Activated naive CD4-positive, alpha-beta T cell treated with anti-CD3 and anti-CD28 coated beads for 36 hours (primary cell): ENCODE results near the gene NUP62. TPM values are rescaled to one million over a fixed set of nuclear protein-coding genes. Genes with fewer than 3 reads are reported as not detected.

ENCODE experiments used
- CTCF ChIA-PET: fragments of 350-600 bp; sonication (Branson Sonifier 250); formaldehyde crosslinking; loops from one replicate; lab custom pipeline; 2021; ENCODE audit warnings: antibody characterized with exemption; lab: Charles Lee
- DNase-seq: peaks from one replicate; pipeline ENCODE4 v3.0.0-alpha.2; 2020
- H3K27ac Mint-ChIP-seq: one replicate; pipeline ENCODE4 v1.8.0; 2021; ENCODE audit warnings: mild to moderate bottlenecking, mixed read lengths
- H3K27me3 Mint-ChIP-seq: one replicate; pipeline ENCODE4 v1.8.0; 2021; ENCODE audit warnings: low read depth, mixed read lengths
- H3K36me3 Mint-ChIP-seq: one replicate; pipeline ENCODE4 v1.8.0; 2021; ENCODE audit warnings: low read depth, mixed read lengths
- H3K4me1 Mint-ChIP-seq: one replicate; pipeline ENCODE4 v1.8.0; 2021; ENCODE audit warnings: low read depth, mixed read lengths
- H3K4me3 Mint-ChIP-seq: one replicate; pipeline ENCODE4 v1.8.0; 2021; ENCODE audit warnings: mild to moderate bottlenecking, moderate library complexity, mixed read lengths
- H3K9me3 Mint-ChIP-seq: one replicate; pipeline ENCODE4 v1.8.0; 2021; ENCODE audit warnings: mixed read lengths
- intact Hi-C: fragments of 100-400 bp; cut with micrococcal nuclease; formaldehyde crosslinking; loops from one replicate; pipeline ENCODE4 v1.15.1; 2023
- total RNA-seq, 2 experiments: library from RNA; stranded (reverse); gene quantifications; one replicate each; pipeline ENCODE4 v1.2.3, GENCODE V29; 2021

NUP62 gene
- total RNA-seq, 2 experiments from 2014 or later, result 89.2 to 92.5 TPM

DNA sequence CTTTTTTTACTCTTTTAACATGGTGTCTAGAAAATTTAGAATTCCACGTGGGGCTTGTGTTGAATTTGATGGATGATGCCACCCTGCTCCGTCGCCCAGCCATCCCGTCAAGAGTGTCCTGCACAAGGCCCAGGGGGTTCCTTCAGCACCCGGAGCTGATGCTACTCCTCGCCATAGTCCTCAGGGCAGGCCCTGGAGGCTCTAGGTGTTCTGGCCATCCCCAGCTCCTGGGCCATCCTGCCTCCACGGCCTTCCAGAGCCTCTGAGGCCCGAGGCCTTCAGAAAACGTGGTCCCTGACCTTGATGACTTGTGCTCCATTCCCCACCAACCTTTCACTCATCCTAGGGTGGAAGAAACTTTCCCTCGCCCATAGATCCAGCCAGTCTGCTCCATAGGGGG, 55.5 kb downstream of the NUP62 start:
- Mint-ChIP-seq H3K4me1 (peaks cover 32% of the 10 kb centered on the region), H3K9me3 (no peaks in the 10 kb centered on the region), H3K36me3 (peaks cover 6% of the 10 kb centered on the region), H3K4me3 (no peak overlapping the region), H3K27me3 (no peaks in the 10 kb centered on the region), H3K27ac (no peak overlapping the region)
- CTCF ChIA-PET, result no interaction called here
- no peak for DNase-seq
- intact Hi-C loops, result loop anchor here (10.0 kb wide), 1 partner anchor 539 kb away; the partner anchor contains the start of gene CD37

DNA sequence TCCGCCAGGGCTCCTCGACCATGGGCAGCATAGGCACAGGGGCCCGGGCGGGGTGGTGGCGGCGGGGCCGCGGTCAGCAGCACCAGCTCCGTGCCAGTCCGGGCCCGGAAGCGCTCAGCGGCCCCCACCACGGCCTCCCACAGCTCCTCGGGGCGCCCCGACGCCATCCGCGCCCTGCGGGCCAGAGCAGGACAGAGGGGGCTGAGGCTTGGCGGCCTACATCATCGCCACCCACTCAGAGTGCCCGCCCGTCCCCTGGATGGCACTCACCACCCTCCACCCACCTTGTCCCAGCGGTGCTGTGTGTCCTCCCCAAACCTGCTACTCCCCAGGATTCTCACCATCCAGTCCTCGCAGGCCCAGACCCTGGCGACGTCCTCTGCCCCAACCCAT, 56.2 kb downstream of the NUP62 start:
- CTCF ChIA-PET, result no interaction called here
- Mint-ChIP-seq H3K27me3 (no peaks in the 10 kb centered on the region), H3K36me3 (peaks cover 7% of the 10 kb centered on the region), H3K9me3 (no peaks in the 10 kb centered on the region), H3K4me3 (no peak overlapping the region), H3K4me1 (peaks cover 30% of the 10 kb centered on the region), H3K27ac (no peak overlapping the region)
- DNase-seq, result no peak
- intact Hi-C loops, result loop anchor here (10.0 kb wide), 1 partner anchor 538 kb away; the partner anchor contains the start of gene CD37

DNA sequence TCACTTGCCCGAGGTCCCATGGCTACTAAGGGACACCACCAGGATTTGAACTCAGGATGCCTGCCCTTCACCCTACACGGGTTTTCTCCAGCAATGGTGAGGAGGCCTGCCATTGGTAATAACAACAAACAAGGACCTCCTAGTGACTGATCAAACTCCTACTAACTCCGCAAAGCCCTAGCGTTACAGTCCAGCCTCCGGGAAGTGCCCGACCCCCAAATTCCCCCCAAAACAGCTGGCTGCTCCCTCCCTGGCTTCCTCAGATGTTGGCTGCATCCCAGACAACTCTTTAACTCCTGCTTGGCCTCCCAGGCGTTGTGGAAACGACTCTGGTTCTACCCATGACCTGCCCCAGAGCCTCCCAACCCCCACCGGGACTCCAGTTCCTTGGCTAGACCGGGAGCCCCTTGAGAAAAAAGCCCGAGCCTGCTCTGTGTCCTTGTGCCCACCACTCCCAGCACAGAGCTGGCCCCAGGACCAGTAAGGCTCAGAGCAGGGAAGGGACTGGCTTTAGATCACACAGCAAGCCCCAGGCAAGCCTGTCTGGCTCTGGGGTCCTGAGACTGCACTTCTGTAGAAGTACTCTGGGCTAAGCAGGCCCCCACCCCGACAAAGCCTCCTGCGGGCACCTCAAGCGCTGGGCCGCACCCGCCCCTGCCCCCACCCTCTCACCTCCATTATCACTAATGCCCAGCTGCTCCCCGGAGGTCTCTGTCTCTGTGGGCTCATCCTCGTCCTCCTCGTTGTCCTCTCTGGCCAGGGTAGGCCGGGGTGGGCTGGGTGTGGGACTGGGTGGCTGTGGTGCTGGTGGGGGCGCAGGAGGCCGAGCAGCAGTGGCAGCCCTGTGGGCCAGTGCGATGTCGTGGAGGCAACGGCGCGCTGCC, 56.8 kb downstream of the NUP62 start:
- H3K9me3 Mint-ChIP-seq, result no peaks in the 10 kb centered on the region
- H3K36me3 Mint-ChIP-seq, result peaks cover 5% of the 10 kb centered on the region
- H3K4me1 Mint-ChIP-seq, result peaks cover 32% of the 10 kb centered on the region
- intact Hi-C loops, result loop anchor here (10.0 kb wide), 1 partner anchor 538 kb away; the partner anchor contains the start of gene CD37
- no peak overlapping the region for H3K27ac Mint-ChIP-seq
- no peak for DNase-seq
- H3K27me3 Mint-ChIP-seq, result no peaks in the 10 kb centered on the region
- CTCF ChIA-PET, result no interaction called here
- no peak overlapping the region for H3K4me3 Mint-ChIP-seq

DNA sequence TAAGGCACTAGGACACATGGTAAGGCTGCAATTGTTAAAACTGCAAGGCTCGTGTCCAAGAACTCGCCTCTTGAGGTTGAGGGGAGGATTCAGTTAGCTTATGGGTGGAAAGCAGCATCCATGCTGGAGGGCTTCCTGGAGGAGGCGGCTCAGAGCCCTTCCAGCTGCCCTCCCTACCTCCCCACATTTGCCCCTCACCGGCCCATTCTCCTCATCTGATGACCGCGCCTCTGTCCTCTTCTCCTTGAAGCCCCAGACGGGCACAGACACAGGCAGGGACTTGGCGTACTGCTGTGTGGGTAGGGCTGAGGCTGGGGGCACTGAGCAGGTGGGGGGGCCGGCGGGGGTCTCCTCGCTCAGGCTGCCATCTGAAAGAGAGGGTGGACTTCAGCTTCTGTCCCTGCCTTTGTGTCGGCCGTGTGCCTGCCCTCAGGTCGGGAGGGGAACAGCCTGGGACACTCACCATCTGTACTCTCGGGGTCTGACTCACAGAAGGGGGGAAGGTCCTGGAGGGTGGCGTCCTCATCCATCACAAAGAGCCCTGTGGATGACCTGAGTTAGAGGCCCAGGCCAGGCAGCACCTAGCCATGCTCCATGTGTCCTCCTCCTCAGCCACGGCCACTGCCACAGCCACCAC, 57.8 kb downstream of the NUP62 start:
- Mint-ChIP-seq H3K9me3 (no peaks in the 10 kb centered on the region), H3K27me3 (no peaks in the 10 kb centered on the region), H3K36me3 (peaks cover 8% of the 10 kb centered on the region), H3K4me3 (no peak overlapping the region), H3K4me1 (peaks cover 38% of the 10 kb centered on the region), H3K27ac (no peak overlapping the region)
- intact Hi-C loops, result loop anchor here (10.0 kb wide), 1 partner anchor 537 kb away; the partner anchor contains the start of gene CD37
- CTCF ChIA-PET, result no interaction called here
- DNase-seq, result no peak

DNA sequence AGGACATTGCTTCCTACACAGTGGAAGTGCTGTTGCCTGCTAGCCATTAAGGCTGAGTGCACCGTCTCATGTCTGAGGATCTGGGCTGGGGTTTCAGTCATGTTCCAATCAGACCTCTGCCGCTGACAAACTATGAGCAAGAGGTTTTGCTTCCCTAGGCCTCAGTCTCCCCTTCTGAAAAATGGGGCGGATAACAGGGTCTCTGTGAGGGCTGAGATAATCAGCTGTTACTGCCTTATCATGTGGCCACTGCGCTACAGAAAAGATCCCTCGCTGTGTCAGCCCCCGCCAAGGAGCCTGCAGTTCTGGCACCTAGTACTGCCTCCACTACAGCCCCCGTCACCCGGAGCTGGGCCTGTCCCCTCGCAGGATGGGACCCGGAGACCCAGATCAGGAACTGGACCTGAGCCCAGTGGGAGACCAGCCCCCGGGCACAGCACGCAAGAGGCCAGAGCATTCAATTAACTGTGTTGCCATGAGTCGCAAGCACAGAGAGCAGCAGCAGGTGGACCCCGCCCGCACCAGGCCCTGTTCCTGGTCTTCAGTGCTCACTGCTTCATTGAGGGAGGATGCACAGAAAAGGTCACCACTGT, 58.9 kb downstream of the NUP62 start:
- no peak overlapping the region for H3K4me3 Mint-ChIP-seq
- H3K27ac Mint-ChIP-seq, result peak overlapping the region; percentile 47
- peaks cover 47% of the 10 kb centered on the region for H3K4me1 Mint-ChIP-seq
- intact Hi-C loops, result loop anchor here (10.0 kb wide), 1 partner anchor 536 kb away; the partner anchor contains the start of gene CD37
- no peaks in the 10 kb centered on the region for H3K27me3 Mint-ChIP-seq
- H3K36me3 Mint-ChIP-seq, result peaks cover 12% of the 10 kb centered on the region
- H3K9me3 Mint-ChIP-seq, result no peaks in the 10 kb centered on the region
- CTCF ChIA-PET, result interaction anchor here (1.7 kb wide), 1 partner anchor 12 kb away, joined by 3 read pairs; no protein-coding TSS in a partner anchor
- DNase-seq, result no peak

DNA sequence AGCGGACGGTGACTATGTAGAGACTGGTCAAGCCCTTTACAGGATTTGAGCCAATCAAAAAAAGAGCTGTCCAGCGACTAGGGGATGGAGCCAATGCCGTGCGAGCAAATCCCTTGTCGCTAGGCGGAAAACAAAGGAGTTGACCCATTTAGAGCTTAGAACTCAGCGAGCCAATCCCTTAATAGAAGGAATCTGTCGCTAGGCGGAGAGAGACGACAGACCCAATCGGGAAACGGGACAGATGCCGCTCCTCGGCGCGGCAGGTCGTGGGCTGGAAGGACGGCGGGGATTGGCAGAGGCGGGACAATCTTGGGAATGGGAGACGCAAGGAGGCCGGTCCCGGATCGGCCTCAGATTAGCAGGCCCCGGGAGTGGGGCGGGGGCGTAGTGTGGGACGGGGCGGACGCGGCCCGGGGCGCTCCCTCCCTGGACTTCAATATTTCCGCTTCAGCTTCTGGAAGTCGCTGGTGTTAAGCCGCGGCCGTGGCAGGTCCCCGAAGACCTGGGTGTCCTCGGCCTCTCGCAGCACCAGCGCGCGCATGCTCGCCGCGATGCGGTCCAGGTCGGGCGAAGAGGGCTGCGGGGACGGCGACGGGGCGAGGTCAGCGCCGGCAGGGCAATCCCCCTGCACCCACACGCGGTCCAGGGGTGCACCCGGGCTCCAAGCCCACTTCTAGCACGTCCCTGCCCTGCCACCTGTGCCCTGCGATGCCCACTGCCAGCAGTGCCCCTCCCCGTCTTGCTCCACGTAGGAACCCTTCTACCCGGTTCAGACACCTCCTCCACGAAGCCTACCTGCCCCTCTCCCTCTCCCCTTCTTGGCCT, 59.6 kb downstream of the NUP62 start:
- Mint-ChIP-seq H3K36me3 (peaks cover 16% of the 10 kb centered on the region), H3K9me3 (no peaks in the 10 kb centered on the region), H3K4me3 (no peak overlapping the region), H3K4me1 (peaks cover 47% of the 10 kb centered on the region), H3K27me3 (no peaks in the 10 kb centered on the region), H3K27ac (peak overlapping the region; percentile 47)
- DNase-seq, result peak; percentile 95
- CTCF ChIA-PET, result interaction anchor here (0.9 to 1.7 kb wide), 4 partner anchors 11 to 197 kb away, joined by 3 to 6 read pairs (median 3); no protein-coding TSS in a partner anchor
- intact Hi-C loops, result loop anchor here (1.0 to 10.0 kb wide), 11 partner anchors 8 to 535 kb away; partner anchors contain the start of genes AKT1S1, ATF5, CD37 and FUZ

DNA sequence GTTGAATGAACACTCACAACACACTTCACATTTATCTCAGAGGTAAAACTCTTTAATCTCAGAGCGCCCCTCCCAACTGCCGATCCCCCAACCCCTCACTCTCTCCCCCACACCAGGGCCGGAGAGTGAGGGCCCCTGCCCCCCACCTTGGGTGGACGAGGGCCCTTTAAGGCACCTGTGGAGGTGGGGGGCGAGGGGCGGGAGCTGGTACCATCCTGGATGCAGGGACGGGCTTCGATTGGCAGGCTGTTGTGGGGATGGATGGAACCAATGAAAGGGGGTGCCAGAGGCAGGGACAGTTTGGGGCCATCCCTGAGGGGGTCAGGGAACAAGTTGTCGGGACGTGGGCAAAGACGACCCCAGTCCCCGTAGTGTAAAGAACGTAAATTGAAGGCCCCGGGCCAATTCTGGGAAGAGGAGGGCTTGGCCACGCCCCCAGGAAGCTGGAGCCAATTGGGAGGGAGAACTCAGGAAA, 60.3 kb downstream of the NUP62 start:
- H3K36me3 Mint-ChIP-seq, result peaks cover 22% of the 10 kb centered on the region
- intact Hi-C loops, result loop anchor here (1.0 to 10.0 kb wide), 10 partner anchors 8 to 228 kb away; partner anchors contain the start of genes AKT1S1, ATF5, FUZ and IL4I1
- DNase-seq, result no peak
- H3K27ac Mint-ChIP-seq, result no peak overlapping the region
- H3K27me3 Mint-ChIP-seq, result no peaks in the 10 kb centered on the region
- H3K4me1 Mint-ChIP-seq, result peaks cover 48% of the 10 kb centered on the region
- H3K4me3 Mint-ChIP-seq, result no peak overlapping the region
- H3K9me3 Mint-ChIP-seq, result no peaks in the 10 kb centered on the region
- CTCF ChIA-PET, result interaction anchor here (0.9 to 1.7 kb wide), 4 partner anchors 11 to 196 kb away, joined by 3 to 6 read pairs (median 3); no protein-coding TSS in a partner anchor

DNA sequence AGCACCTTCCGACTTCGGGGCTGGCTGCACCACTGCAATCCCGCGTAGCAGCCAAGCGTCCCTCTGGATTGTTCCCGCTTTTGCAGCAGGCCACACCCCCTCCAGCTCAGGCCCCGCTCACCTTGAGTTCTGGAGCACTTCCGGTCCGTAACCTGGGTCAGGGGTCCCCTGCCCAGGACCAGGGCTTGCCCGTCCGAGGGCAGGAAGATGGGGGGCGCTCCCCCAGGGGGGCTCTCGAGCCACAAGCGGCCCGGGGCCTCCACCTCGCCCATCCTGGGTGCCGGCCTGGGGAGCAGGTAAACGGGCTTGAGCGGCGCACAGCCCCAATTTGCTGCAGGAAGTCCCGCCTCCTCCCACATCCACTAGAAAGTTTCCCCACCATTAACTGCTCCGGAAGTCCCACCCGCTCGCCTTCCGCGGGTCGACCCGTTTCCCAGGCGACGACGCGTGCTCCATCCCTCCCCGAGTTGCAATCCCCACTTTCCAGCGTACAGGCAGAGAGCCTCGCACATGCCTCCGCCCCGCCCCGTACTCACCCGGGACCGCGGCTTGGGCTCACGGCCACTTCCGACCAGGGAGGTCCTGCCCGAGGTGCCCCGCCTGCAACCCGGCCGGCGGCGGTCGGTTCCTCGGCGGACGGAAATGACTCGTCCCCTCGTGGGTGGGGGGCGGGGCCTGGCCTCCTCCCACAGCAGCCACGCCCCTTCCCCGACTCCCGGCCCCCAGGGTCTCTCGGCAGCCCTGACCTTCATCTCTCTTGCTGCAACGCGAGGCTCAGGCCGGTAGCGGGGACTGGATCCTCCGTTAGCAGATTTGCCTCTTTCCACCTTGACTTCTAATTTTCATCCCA, 62.1 kb downstream of the NUP62 start, which contains the start of gene PNKP:
Gene PNKP, minus strand, starts transcription at position 644 of the 850 bp plus-strand sequence. Its CDS starts 372 bp downstream, at position 272.
- H3K36me3 Mint-ChIP-seq, result peaks cover 31% of the 10 kb centered on the region
- DNase-seq, result peak; percentile 94
- CTCF ChIA-PET, result interaction anchor here (0.7 to 1.3 kb wide), 2 partner anchors 10 to 17 kb away, joined by 3 read pairs; partner anchors contain the start of gene PTOV1
- peaks cover 52% of the 10 kb centered on the region for H3K4me1 Mint-ChIP-seq
- no peaks in the 10 kb centered on the region for H3K27me3 Mint-ChIP-seq
- no peaks in the 10 kb centered on the region for H3K9me3 Mint-ChIP-seq
- H3K27ac Mint-ChIP-seq, result no peak within 1 kb of the TSS
- H3K4me3 Mint-ChIP-seq, result no peak within 1 kb of the TSS
- intact Hi-C loops, result loop anchor here (5.0 to 10.0 kb wide), 2 partner anchors 118 to 150 kb away; no protein-coding TSS in a partner anchor

DNA sequence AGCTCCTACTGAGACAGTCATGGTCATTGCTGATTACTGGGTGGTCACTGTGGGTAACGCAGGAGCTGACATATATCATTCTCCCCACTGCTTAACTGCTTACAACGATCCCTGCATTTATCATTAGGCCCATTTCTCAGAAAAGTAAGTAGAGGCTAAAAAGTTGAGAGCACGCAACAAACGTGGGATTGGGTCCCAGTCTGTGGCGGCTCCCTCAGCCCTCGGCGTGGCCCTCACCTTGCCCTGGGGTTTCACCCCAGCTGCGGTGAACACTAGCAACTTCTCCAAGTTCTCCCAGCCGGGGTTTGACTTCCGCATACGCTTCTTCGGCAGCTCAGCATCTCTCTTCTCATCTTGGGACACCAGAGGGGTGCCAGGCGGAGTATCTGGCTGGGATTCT, 64.4 kb downstream of the NUP62 start:
- H3K4me1 Mint-ChIP-seq, result peaks cover 41% of the 10 kb centered on the region
- H3K27me3 Mint-ChIP-seq, result no peaks in the 10 kb centered on the region
- H3K27ac Mint-ChIP-seq, result no peak overlapping the region
- no peak overlapping the region for H3K4me3 Mint-ChIP-seq
- no peak for DNase-seq
- no peaks in the 10 kb centered on the region for H3K9me3 Mint-ChIP-seq
- peaks cover 33% of the 10 kb centered on the region for H3K36me3 Mint-ChIP-seq
- CTCF ChIA-PET, result no interaction called here
- intact Hi-C loops, result loop anchor here (5.0 to 10.0 kb wide), 2 partner anchors 120 to 148 kb away; no protein-coding TSS in a partner anchor

DNA sequence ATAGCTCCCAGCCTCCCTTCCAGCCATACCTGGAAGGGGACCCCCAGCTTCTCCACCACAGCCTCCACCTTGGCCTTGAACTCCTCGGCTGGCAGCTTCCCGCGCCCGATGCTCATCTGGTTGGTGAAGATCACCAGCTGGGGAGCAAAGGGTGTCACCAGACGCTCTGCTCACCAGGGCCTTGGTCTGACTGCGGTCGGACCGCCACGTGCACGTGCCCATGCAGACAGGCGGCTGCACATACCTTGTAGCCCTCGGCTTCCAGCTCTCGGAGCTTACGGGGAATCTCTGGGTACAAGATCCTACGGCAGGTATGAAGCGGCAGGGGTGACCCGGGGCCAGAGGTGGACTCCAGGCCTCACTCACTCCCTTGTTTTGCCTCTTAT, 65.4 kb downstream of the NUP62 start:
- Mint-ChIP-seq H3K27me3 (no peaks in the 10 kb centered on the region), H3K9me3 (no peaks in the 10 kb centered on the region), H3K36me3 (peaks cover 34% of the 10 kb centered on the region), H3K27ac (no peak overlapping the region), H3K4me1 (peaks cover 41% of the 10 kb centered on the region), H3K4me3 (no peak overlapping the region)
- CTCF ChIA-PET, result interaction anchor here (0.9 kb wide), 1 partner anchor 33 kb away, joined by 3 read pairs; no protein-coding TSS in a partner anchor
- no peak for DNase-seq
- intact Hi-C loops, result loop anchor here (10.0 kb wide), 1 partner anchor 121 kb away; no protein-coding TSS in a partner anchor
